HEK293 (cell line): ENCODE data around the gene AGAP1.

Experiments used
- CTCF ChIA-PET: fragments of 350-600 bp; formaldehyde crosslinking; extraction: SDS; loops from one replicate; lab custom pipeline; 2021; ENCODE audit warnings: antibody characterized with exemption; lab: Yijun Ruan, JAX
- POLR2A ChIA-PET: fragments of 300-600 bp; formaldehyde crosslinking; extraction: SDS; loops from one replicate; lab custom pipeline; 2020; ENCODE audit warnings: antibody characterized with exemption, inconsistent platforms; lab: Yijun Ruan, JAX
- H3K27ac ChIP-seq: fragments of 200-500 bp; sonication (Bioruptor generic); 2 replicates; pipeline ENCODE4 v1.5.1; 2014; ENCODE audit warnings: low read depth, low read length, control low read depth, inconsistent platforms; ENCODE audit errors: extremely low read depth
- H3K36me3 ChIP-seq, 2 experiments: fragments of 200-500 bp in 1 of 2; sonication (Bioruptor generic) in 1 of 2; 1 replicate in 1 of 2; 2 replicates in 1 of 2; pipeline ENCODE4 v1.5.1; 2014 to 2017; ENCODE audit warnings: inconsistent platforms in 2 of 2, low read length in 2 of 2; ENCODE audit not compliant: control insufficient read depth in 2 of 2, insufficient read depth in 1 of 2
- H3K4me1 ChIP-seq: fragments of 200-500 bp; sonication (Bioruptor generic); 2 replicates; pipeline ENCODE4 v1.5.1; 2014; ENCODE audit warnings: mild to moderate bottlenecking, low read length, inconsistent platforms; ENCODE audit not compliant: control insufficient read depth, insufficient read depth
- H3K4me3 ChIP-seq: 2 replicates; pipeline ENCODE4 v1.5.1; 2011; ENCODE audit warnings: low read depth, mild to moderate bottlenecking, control low read depth, low read length, moderate library complexity
- H3K9me3 ChIP-seq: fragments of 200-500 bp; sonication (Bioruptor generic); 2 replicates; pipeline ENCODE4 v1.5.1; 2014; ENCODE audit warnings: low read depth, low read length, inconsistent platforms; ENCODE audit not compliant: control insufficient read depth, insufficient read depth
- BCL11B ChIP-seq: fragments of 450-650 bp; formaldehyde crosslinking; IDR thresholded peaks from 2 replicates; pipeline ENCODE4 v1.5.1; 2016; ENCODE audit warnings: low read depth, missing biosample characterization, missing genetic modification characterization
- IKZF3 ChIP-seq: fragments of 450-650 bp; IDR thresholded peaks from 2 replicates; pipeline ENCODE4 v1.5.0; 2018; ENCODE audit warnings: missing biosample characterization, mild to moderate bottlenecking, missing genetic modification characterization, moderate library complexity
- OSR2 ChIP-seq: fragments of 450-650 bp; formaldehyde crosslinking; IDR thresholded peaks from 2 replicates; pipeline ENCODE4 v1.5.1; 2016; ENCODE audit warnings: missing biosample characterization, missing genetic modification characterization
- ZIC2 ChIP-seq: fragments of 450-650 bp; formaldehyde crosslinking; IDR thresholded peaks from 2 replicates; pipeline ENCODE4 v1.5.1; 2016; ENCODE audit warnings: missing biosample characterization, missing genetic modification characterization
- ZNF274 ChIP-seq, 2 experiments: fragments of 200-500 bp in 1 of 2; fragments of 450-650 bp in 1 of 2; sonication (Bioruptor generic) in 1 of 2; formaldehyde crosslinking in 1 of 2; IDR thresholded peaks; 2 replicates each; pipeline versions ENCODE4 v1.5.1 to v1.6.1; 2014 to 2016; ENCODE audit warnings: borderline replicate concordance in 1 of 2, inconsistent platforms in 1 of 2, low read length in 1 of 2, missing biosample characterization in 1 of 2, missing genetic modification characterization in 1 of 2
- ZNF394 ChIP-seq: fragments of 450-650 bp; formaldehyde crosslinking; IDR thresholded peaks from 2 replicates; pipeline ENCODE4 v1.5.1; 2016; ENCODE audit warnings: missing biosample characterization, missing genetic modification characterization, mild to moderate bottlenecking, moderate library complexity, borderline replicate concordance
- ZNF530 ChIP-seq: fragments of 450-650 bp; formaldehyde crosslinking; IDR thresholded peaks from 2 replicates; pipeline ENCODE4 v1.5.1; 2016; ENCODE audit warnings: low read depth, missing biosample characterization, missing genetic modification characterization
- ZNF548 ChIP-seq: fragments of 450-650 bp; formaldehyde crosslinking; IDR thresholded peaks from 2 replicates; pipeline ENCODE4 v1.5.1; 2016; ENCODE audit warnings: missing biosample characterization, missing genetic modification characterization
- ZNF585B ChIP-seq: fragments of 450-650 bp; formaldehyde crosslinking; IDR thresholded peaks from 2 replicates; pipeline ENCODE4 v1.5.1; 2016; ENCODE audit warnings: missing biosample characterization, missing genetic modification characterization
- ZNF629 ChIP-seq: fragments of 450-650 bp; formaldehyde crosslinking; IDR thresholded peaks from 2 replicates; pipeline ENCODE4 v1.5.1; 2017; ENCODE audit warnings: missing biosample characterization, missing genetic modification characterization
- ZNF660 ChIP-seq: fragments of 450-650 bp; IDR thresholded peaks from 2 replicates; pipeline ENCODE4 v1.5.1; 2018; ENCODE audit warnings: missing biosample characterization, mild to moderate bottlenecking, missing genetic modification characterization
- ZNF664 ChIP-seq: fragments of 450-650 bp; formaldehyde crosslinking; IDR thresholded peaks from 2 replicates; pipeline ENCODE4 v1.5.1; 2016; ENCODE audit warnings: missing biosample characterization, missing genetic modification characterization
- ZNF843 ChIP-seq: fragments of 450-650 bp; formaldehyde crosslinking; IDR thresholded peaks from 2 replicates; pipeline ENCODE4 v1.5.1; 2016; ENCODE audit warnings: missing biosample characterization, missing genetic modification characterization
- ZSCAN18 ChIP-seq: fragments of 450-650 bp; formaldehyde crosslinking; IDR thresholded peaks from 2 replicates; pipeline ENCODE4 v1.5.1; 2016; ENCODE audit warnings: missing biosample characterization, missing genetic modification characterization
- ZSCAN23 ChIP-seq: fragments of 450-650 bp; formaldehyde crosslinking; IDR thresholded peaks from 2 replicates; pipeline ENCODE4 v1.5.1; 2016; ENCODE audit warnings: missing biosample characterization, missing genetic modification characterization
- TF ChIP-seq, protein P1 (sequence below): fragments of 450-650 bp; formaldehyde crosslinking; IDR thresholded peaks from 2 replicates; pipeline ENCODE4 v1.5.1; 2016; ENCODE audit warnings: missing biosample characterization, missing genetic modification characterization
- TF ChIP-seq, protein P2 (sequence below): fragments of 450-650 bp; formaldehyde crosslinking; IDR thresholded peaks from 2 replicates; pipeline ENCODE4 v1.5.1; 2016; ENCODE audit warnings: missing biosample characterization, missing genetic modification characterization

Gene AGAP1

GRCh38 chr2:236119476-236119875 lies 625.6 kb downstream of the AGAP1 start (continued):
- no peak for TF ChIP-seq ZNF585B

GRCh38 chr2:236120141-236120601 lies 626.3 kb downstream of the AGAP1 start:
- H3K4me3 ChIP-seq = no peak overlapping the region
- TF ChIP-seq ZNF843 (no peak), ZSCAN18 (tag by site-specific recombination) (no peak), ZNF530 (no peak), BCL11B (tag by site-specific recombination) (no peak), ZNF660 (tag by site-specific recombination) (no peak), ZSCAN23 (no peak)
- H3K27ac ChIP-seq = no peak overlapping the region
- CTCF ChIA-PET = no interaction called here
- H3K9me3 ChIP-seq = no peaks in the 10 kb centered on the region
- H3K36me3 ChIP-seq = peaks cover 0 to 10% of the 10 kb centered on the region in 2 experiments; a peak in 1 of 3 replicates
- H3K4me1 ChIP-seq = peaks cover 5% of the 10 kb centered on the region
- POLR2A ChIA-PET = no interaction called here

- peaks cover 0 to 10% of the 10 kb centered on the region in 2 experiments; a peak in 1 of 3 replicates for H3K36me3 ChIP-seq
- CTCF ChIA-PET = no interaction called here
- no peaks in the 10 kb centered on the region for H3K9me3 ChIP-seq
- POLR2A ChIA-PET = no interaction called here
- H3K4me1 ChIP-seq = peaks cover 5% of the 10 kb centered on the region
- TF ChIP-seq IKZF3 (tag by site-specific recombination) (no peak), ZNF274 (IDR thresholded peaks at IDR 0.05; ENCODE audit: low read length) (no peak), ZNF274 (tag by site-specific recombination; IDR thresholded peaks at IDR 0.05; ENCODE audit: borderline replicate concordance) (no peak), ZIC2 (tag by site-specific recombination) (peak; percentile 50)
- TF ChIP-seq, protein P1, sequence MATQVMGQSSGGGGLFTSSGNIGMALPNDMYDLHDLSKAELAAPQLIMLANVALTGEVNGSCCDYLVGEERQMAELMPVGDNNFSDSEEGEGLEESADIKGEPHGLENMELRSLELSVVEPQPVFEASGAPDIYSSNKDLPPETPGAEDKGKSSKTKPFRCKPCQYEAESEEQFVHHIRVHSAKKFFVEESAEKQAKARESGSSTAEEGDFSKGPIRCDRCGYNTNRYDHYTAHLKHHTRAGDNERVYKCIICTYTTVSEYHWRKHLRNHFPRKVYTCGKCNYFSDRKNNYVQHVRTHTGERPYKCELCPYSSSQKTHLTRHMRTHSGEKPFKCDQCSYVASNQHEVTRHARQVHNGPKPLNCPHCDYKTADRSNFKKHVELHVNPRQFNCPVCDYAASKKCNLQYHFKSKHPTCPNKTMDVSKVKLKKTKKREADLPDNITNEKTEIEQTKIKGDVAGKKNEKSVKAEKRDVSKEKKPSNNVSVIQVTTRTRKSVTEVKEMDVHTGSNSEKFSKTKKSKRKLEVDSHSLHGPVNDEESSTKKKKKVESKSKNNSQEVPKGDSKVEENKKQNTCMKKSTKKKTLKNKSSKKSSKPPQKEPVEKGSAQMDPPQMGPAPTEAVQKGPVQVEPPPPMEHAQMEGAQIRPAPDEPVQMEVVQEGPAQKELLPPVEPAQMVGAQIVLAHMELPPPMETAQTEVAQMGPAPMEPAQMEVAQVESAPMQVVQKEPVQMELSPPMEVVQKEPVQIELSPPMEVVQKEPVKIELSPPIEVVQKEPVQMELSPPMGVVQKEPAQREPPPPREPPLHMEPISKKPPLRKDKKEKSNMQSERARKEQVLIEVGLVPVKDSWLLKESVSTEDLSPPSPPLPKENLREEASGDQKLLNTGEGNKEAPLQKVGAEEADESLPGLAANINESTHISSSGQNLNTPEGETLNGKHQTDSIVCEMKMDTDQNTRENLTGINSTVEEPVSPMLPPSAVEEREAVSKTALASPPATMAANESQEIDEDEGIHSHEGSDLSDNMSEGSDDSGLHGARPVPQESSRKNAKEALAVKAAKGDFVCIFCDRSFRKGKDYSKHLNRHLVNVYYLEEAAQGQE = no peak
- H3K4me3 ChIP-seq = no peak overlapping the region
- no peak overlapping the region for H3K27ac ChIP-seq
Measured at GRCh38 chr2:236120829-236121228, 627.0 kb downstream of the AGAP1 start.

GRCh38 chr2:236121546-236121945 lies 627.7 kb downstream of the AGAP1 start:
- TF ChIP-seq OSR2 (tag by site-specific recombination) (no peak), ZNF664 (tag by site-specific recombination) (no peak), ZNF394 (tag by site-specific recombination) (peak; percentile 87; the same call in 1 of the 2 replicates), ZNF548 (tag by site-specific recombination) (peak; percentile 51; the same call in 1 of the 2 replicates), ZNF629 (tag by site-specific recombination) (peak; percentile 38; the same call in 1 of the 2 replicates)
- TF ChIP-seq, protein P2, sequence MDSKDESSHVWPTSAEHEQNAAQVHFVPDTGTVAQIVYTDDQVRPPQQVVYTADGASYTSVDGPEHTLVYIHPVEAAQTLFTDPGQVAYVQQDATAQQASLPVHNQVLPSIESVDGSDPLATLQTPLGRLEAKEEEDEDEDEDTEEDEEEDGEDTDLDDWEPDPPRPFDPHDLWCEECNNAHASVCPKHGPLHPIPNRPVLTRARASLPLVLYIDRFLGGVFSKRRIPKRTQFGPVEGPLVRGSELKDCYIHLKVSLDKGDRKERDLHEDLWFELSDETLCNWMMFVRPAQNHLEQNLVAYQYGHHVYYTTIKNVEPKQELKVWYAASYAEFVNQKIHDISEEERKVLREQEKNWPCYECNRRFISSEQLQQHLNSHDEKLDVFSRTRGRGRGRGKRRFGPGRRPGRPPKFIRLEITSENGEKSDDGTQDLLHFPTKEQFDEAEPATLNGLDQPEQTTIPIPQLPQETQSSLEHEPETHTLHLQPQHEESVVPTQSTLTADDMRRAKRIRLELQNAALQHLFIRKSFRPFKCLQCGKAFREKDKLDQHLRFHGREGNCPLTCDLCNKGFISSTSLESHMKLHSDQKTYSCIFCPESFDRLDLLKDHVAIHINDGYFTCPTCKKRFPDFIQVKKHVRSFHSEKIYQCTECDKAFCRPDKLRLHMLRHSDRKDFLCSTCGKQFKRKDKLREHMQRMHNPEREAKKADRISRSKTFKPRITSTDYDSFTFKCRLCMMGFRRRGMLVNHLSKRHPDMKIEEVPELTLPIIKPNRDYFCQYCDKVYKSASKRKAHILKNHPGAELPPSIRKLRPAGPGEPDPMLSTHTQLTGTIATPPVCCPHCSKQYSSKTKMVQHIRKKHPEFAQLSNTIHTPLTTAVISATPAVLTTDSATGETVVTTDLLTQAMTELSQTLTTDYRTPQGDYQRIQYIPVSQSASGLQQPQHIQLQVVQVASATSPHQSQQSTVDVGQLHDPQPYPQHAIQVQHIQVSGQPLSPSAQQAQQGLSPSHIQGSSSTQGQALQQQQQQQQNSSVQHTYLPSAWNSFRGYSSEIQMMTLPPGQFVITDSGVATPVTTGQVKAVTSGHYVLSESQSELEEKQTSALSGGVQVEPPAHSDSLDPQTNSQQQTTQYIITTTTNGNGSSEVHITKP (tag by site-specific recombination) = peak; percentile 34
- ChIA-PET POLR2A (no interaction called here), CTCF (no interaction called here)
- Histone ChIP-seq H3K9me3 (no peaks in the 10 kb centered on the region), H3K4me1 (peaks cover 5% of the 10 kb centered on the region), H3K4me3 (no peak overlapping the region), H3K27ac (no peak overlapping the region), H3K36me3 (peaks cover 0 to 10% of the 10 kb centered on the region in 2 experiments; a peak in 1 of 3 replicates)
